ENCODE data around the gene RUFY2.

GRCh38 chr10:68353537-68353936 is 53.5 kb downstream of the RUFY2 start:
- TF ChIP-seq CTCF (conservative IDR thresholded peaks at IDR 0.05) (no peak), EZH2 (IDR thresholded peaks at IDR 0.05; ENCODE audit: low read depth) (no peak)

Measured in PC-9 (cell line).